Measurements from ENCODE around the gene SP6.

DNA sequence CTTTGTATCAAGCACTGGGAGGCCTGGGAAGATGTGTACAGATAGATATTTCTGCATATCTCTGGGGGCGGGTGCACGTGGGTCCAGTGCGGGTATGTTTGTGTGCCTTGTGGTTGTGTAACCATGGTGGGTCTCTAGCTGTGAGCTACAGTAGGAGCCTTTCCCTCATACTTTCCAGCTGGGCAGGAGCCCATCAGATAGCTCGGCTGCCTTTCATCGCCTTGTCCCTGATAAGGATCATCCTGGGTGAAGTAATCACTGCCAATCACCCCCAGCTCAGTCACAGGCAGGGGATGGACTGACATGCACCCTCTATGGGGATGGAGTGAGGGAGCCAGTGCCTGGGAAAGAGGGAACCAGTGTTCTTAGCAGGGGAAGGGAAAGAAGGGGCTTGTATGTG is 6.7 kb downstream of the SP6 start:
- TF ChIP-seq CSDC2 (CRISPR knock-in tag; IDR thresholded peaks at IDR 0.05) (no peak), ZNF8 (CRISPR knock-in tag; IDR thresholded peaks at IDR 0.05) (no peak), CSRNP3 (CRISPR knock-in tag; IDR thresholded peaks at IDR 0.05) (no peak), ZFP3 (CRISPR knock-in tag; IDR thresholded peaks at IDR 0.05) (no peak), ZC3H10 (CRISPR knock-in tag; IDR thresholded peaks at IDR 0.05) (no peak), ZFP30 (CRISPR knock-in tag; IDR thresholded peaks at IDR 0.05) (no peak)
- TF ChIP-seq, protein P1, sequence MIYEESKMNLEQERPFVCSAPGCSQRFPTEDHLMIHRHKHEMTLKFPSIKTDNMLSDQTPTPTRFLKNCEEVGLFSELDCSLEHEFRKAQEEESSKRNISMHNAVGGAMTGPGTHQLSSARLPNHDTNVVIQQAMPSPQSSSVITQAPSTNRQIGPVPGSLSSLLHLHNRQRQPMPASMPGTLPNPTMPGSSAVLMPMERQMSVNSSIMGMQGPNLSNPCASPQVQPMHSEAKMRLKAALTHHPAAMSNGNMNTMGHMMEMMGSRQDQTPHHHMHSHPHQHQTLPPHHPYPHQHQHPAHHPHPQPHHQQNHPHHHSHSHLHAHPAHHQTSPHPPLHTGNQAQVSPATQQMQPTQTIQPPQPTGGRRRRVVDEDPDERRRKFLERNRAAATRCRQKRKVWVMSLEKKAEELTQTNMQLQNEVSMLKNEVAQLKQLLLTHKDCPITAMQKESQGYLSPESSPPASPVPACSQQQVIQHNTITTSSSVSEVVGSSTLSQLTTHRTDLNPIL (CRISPR knock-in tag; IDR thresholded peaks at IDR 0.05; ENCODE audit: low read depth): no peak
- TF ChIP-seq, protein P2, sequence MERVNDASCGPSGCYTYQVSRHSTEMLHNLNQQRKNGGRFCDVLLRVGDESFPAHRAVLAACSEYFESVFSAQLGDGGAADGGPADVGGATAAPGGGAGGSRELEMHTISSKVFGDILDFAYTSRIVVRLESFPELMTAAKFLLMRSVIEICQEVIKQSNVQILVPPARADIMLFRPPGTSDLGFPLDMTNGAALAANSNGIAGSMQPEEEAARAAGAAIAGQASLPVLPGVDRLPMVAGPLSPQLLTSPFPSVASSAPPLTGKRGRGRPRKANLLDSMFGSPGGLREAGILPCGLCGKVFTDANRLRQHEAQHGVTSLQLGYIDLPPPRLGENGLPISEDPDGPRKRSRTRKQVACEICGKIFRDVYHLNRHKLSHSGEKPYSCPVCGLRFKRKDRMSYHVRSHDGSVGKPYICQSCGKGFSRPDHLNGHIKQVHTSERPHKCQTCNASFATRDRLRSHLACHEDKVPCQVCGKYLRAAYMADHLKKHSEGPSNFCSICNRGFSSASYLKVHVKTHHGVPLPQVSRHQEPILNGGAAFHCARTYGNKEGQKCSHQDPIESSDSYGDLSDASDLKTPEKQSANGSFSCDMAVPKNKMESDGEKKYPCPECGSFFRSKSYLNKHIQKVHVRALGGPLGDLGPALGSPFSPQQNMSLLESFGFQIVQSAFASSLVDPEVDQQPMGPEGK (CRISPR knock-in tag; IDR thresholded peaks at IDR 0.05; ENCODE audit: borderline replicate concordance): no peak
